SHP77 (cell line): ENCODE data around the gene CCDC85C.

Source experiments
- DNase-seq, 2 experiments: peaks; one replicate each; lab custom pipeline; 2025; lab: John Stamatoyannopoulos, UW

CCDC85C gene

GRCh38 chr14:99628887-99629618 lies 25.0 kb upstream of the CCDC85C start:
- DNase-seq, result peak; percentile 50 to 54

GRCh38 chr14:99627510-99628381 lies 23.7 kb upstream of the CCDC85C start:
- DNase-seq, result no peak

- DNase-seq, result no peak
Observed at GRCh38 chr14:99627100-99627499, 23.1 kb upstream of the CCDC85C start.

- DNase-seq, result no peak
Observed at GRCh38 chr14:99626041-99626648, 22.1 kb upstream of the CCDC85C start.

- DNase-seq, result no peak
Observed at GRCh38 chr14:99625476-99625875, 21.5 kb upstream of the CCDC85C start.

GRCh38 chr14:99624971-99625370 lies 21.0 kb upstream of the CCDC85C start:
- DNase-seq, result no peak

- no peak for DNase-seq
Observed at GRCh38 chr14:99624024-99624423, 20.0 kb upstream of the CCDC85C start.

- DNase-seq, result no peak
Observed at GRCh38 chr14:99621948-99622347, 17.9 kb upstream of the CCDC85C start.

- DNase-seq, result peak in 1 of 2 experiments; percentile 20
Observed at GRCh38 chr14:99619835-99620834, 16.1 kb upstream of the CCDC85C start.

- no peak for DNase-seq
Observed at GRCh38 chr14:99616832-99617800, 13.1 kb upstream of the CCDC85C start.

- DNase-seq, result no peak
Observed at GRCh38 chr14:99615497-99616157, 11.6 kb upstream of the CCDC85C start.

GRCh38 chr14:99612738-99613330 lies 8.8 kb upstream of the CCDC85C start:
- DNase-seq, result no peak

- DNase-seq, result no peak
Observed at GRCh38 chr14:99612071-99612737, 8.2 kb upstream of the CCDC85C start.

GRCh38 chr14:99611646-99612045 lies 7.6 kb upstream of the CCDC85C start:
- no peak for DNase-seq

- no peak for DNase-seq
Observed at GRCh38 chr14:99609245-99610170, 5.5 kb upstream of the CCDC85C start.

GRCh38 chr14:99608591-99608990 lies 4.6 kb upstream of the CCDC85C start:
- no peak for DNase-seq

- DNase-seq, result no peak
Observed at GRCh38 chr14:99606359-99606758, 2.4 kb upstream of the CCDC85C start.
